ENCODE measurements around the gene PJA2.

GRCh38 chr5:109345699-109346098 lies 64.1 kb downstream of the PJA2 start:
- TF ChIP-seq CTCF (IDR thresholded peaks at IDR 0.05) (no peak), POLR2A (IDR thresholded peaks at IDR 0.05) (no peak)

Data from breast epithelium (tissue), 3 donors.